Spinal cord (tissue), 10 donors: ENCODE measurements around the gene EIF4A3. TPM values are rescaled to one million over a fixed set of nuclear protein-coding genes. Genes with fewer than 3 reads are reported as not detected.

Experiments used
- DNase-seq, 6 donors: peaks; one replicate each; pipeline versions ENCODE4 v3.0.0 to v3.0.0-alpha.2; 2013 to 2015; ENCODE audit warnings: low spot score in 6 of 6, low read depth in 4 of 6
- H3K27ac ChIP-seq: one replicate; pipeline ENCODE4 v1.5.1; 2013; ENCODE audit warnings: low read depth, low read length, control low read depth
- H3K27me3 ChIP-seq: one replicate; pipeline ENCODE4 v1.6.1; 2013; ENCODE audit warnings: low read length; ENCODE audit not compliant: control insufficient read depth, insufficient read depth
- H3K36me3 ChIP-seq: one replicate; pipeline ENCODE4 v1.6.1; 2013; ENCODE audit warnings: low read length; ENCODE audit not compliant: control insufficient read depth, insufficient read depth
- H3K4me1 ChIP-seq: one replicate; pipeline ENCODE4 v1.6.1; 2013; ENCODE audit warnings: low read length; ENCODE audit not compliant: control insufficient read depth, insufficient read depth
- H3K4me3 ChIP-seq: one replicate; pipeline ENCODE4 v1.5.1; 2013; ENCODE audit warnings: low read depth, low read length, control low read depth
- H3K9me3 ChIP-seq: one replicate; pipeline ENCODE4 v1.6.1; 2013; ENCODE audit warnings: low read length; ENCODE audit not compliant: control insufficient read depth, insufficient read depth
- WGBS: methylation state at CpG from one replicate; pipeline ENCODE4 v1.1.5; 2013; ENCODE audit warnings: missing lambda C conversion rate; ENCODE audit not compliant: insufficient coverage; 5-methylcytosine and 5-hydroxymethylcytosine counted together
- polyA plus RNA-seq, 2 donors: library from polyadenylated mRNA; unstranded; fragments of 120-200 nt; gene quantifications; one replicate each; pipeline ENCODE4 v1.2.1, GENCODE V29; 2013; ENCODE audit not compliant: insufficient read length in 2 of 2
- total RNA-seq, 2 donors: library from RNA; depleted of rRNA in 1 of 2; stranded (reverse); fragments of 120-200 nt in 1 of 2; fragments of >200 nt in 1 of 2; gene quantifications; one replicate each; pipeline versions ENCODE4 v1.2.3 to v1.2.4, GENCODE V29; 2013 to 2014
- donor health status: healthy.

The EIF4A3 gene
- total and polyA plus RNA-seq, 4 donors, result 63.4 to 107 (median 97.9) TPM

- 82% methylated on average over 17 of the region's 21 CpGs for WGBS
- Histone ChIP-seq H3K27ac (no peak overlapping the region), H3K27me3 (no peaks in the 10 kb centered on the region), H3K4me3 (no peak overlapping the region), H3K9me3 (no peaks in the 10 kb centered on the region), H3K4me1 (no peaks in the 10 kb centered on the region), H3K36me3 (no peaks in the 10 kb centered on the region)
- DNase-seq, result no peak
Observed at GRCh38 chr17:80177986-80178595, 31.2 kb upstream of the EIF4A3 start.

DNA sequence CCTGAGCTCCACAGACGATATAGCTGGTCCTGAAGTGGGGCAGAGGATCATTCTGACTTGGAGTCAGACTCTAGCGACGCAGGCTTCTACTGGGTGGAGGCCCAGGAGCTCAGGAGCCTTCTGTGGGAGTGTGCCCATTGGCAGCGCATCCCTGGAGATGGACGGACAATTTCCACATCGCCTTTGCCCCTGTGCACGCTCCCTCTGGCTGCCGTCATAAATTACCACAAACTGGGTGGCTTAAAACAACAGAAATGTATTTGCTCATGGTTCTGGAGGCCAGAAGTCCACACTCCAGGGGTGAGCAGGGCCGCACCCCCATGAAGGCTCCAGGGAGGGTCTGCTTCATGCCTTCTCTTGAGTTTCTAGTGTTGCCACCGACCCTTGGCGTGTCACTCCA lies 29.8 kb upstream of the EIF4A3 start:
- no peak for DNase-seq
- no peaks in the 10 kb centered on the region for H3K27me3 ChIP-seq
- no peaks in the 10 kb centered on the region for H3K36me3 ChIP-seq
- WGBS, result 86% methylated on average over 11 of the region's 11 CpGs
- no peak overlapping the region for H3K27ac ChIP-seq
- no peak overlapping the region for H3K4me3 ChIP-seq
- H3K9me3 ChIP-seq, result no peaks in the 10 kb centered on the region
- no peaks in the 10 kb centered on the region for H3K4me1 ChIP-seq

GRCh38 chr17:80173916-80174315 lies 27.0 kb upstream of the EIF4A3 start:
- H3K4me1 ChIP-seq, result peaks cover 8% of the 10 kb centered on the region
- H3K27ac ChIP-seq, result no peak overlapping the region
- H3K4me3 ChIP-seq, result no peak overlapping the region
- WGBS, result no CpG with 5 or more reads among the region's 6 CpGs
- H3K36me3 ChIP-seq, result no peaks in the 10 kb centered on the region
- no peaks in the 10 kb centered on the region for H3K27me3 ChIP-seq
- no peak for DNase-seq
- no peaks in the 10 kb centered on the region for H3K9me3 ChIP-seq

DNA sequence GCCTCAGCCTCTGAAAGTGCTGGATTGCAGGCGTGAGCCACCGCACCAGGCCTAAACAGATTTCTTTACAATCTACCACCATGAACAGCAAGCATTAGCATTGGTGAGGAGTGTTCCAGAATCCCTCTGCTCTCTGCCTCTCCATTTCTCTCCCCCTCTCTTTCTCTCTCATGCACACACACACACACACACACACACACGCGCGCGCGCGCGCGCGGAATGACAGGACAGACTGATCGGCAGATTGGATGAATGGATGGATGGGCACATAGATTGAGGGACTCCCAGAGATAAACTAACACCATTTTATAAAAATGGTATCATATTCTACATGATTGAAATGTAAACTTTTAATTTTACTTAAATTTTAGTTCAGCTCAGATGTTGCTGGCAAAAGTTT lies 26.2 kb upstream of the EIF4A3 start:
- Histone ChIP-seq H3K9me3 (no peaks in the 10 kb centered on the region), H3K27me3 (no peaks in the 10 kb centered on the region), H3K27ac (no peak overlapping the region), H3K36me3 (no peaks in the 10 kb centered on the region), H3K4me1 (peaks cover 8% of the 10 kb centered on the region), H3K4me3 (no peak overlapping the region)
- WGBS, result no CpG with 5 or more reads among the region's 12 CpGs
- no peak for DNase-seq

DNA sequence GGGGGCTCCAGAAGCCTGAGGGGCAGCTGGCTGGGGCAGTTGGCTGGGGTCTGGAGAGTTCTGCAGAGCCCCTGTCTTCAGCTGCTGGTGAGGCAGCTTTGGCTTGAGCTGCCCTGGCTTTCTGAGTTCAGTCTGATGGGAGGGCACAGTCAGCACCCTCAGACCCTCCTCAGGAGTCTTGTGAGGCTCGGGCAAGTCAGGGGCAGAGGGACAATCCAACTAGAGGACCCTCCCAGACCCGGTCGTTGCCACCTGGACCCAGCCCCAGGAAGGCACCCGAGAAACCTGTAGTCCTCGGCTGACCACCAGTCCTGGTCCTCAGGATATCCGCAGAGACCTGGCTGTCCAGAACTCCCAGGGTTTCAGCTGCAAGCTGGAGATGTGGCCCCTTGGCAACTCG lies 24.8 kb upstream of the EIF4A3 start:
- DNase-seq, result no peak
- Histone ChIP-seq H3K4me3 (no peak overlapping the region), H3K36me3 (no peaks in the 10 kb centered on the region), H3K27ac (no peak overlapping the region), H3K9me3 (no peaks in the 10 kb centered on the region), H3K27me3 (no peaks in the 10 kb centered on the region), H3K4me1 (peaks cover 8% of the 10 kb centered on the region)
- WGBS, result 89% methylated on average over 7 of the region's 7 CpGs

GRCh38 chr17:80169784-80170500 lies 23.0 kb upstream of the EIF4A3 start, which contains the start of gene CARD14:
CARD14 (plus strand) TSS chr17:80170030; CDS start chr17:80181439, 11,409 bp downstream.
- DNase-seq, result no peak
- WGBS, result 74% methylated on average over 17 of the region's 19 CpGs
- peak within 1 kb of the TSS; percentile 25 for H3K27ac ChIP-seq
- no peaks in the 10 kb centered on the region for H3K27me3 ChIP-seq
- H3K4me3 ChIP-seq, result no peak within 1 kb of the TSS
- no peaks in the 10 kb centered on the region for H3K9me3 ChIP-seq
- no peaks in the 10 kb centered on the region for H3K36me3 ChIP-seq
- H3K4me1 ChIP-seq, result peaks cover 8% of the 10 kb centered on the region

DNA sequence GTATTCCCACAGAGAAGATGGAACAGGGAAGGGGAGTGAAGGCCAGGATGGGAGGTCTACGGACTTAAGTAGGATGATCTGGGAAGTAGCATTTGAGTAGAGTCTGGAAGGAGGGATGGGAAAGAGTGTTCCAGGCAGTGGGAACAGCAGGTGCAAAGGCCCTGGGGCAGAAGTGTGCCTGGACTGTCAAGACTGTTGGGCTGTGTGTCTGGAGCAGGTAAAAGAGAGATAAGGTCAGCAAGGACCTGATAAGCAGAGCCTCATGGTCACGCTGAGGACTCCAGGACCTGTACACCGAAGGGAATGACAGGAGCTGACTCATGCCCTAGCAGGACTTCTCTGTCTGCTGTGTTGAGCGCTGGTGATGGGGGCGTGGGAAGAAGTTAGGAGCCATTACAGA lies 22.2 kb upstream of the EIF4A3 start:
- no peaks in the 10 kb centered on the region for H3K36me3 ChIP-seq
- no peaks in the 10 kb centered on the region for H3K9me3 ChIP-seq
- DNase-seq, result no peak
- no peaks in the 10 kb centered on the region for H3K27me3 ChIP-seq
- H3K4me1 ChIP-seq, result peaks cover 8% of the 10 kb centered on the region
- WGBS, result 98% methylated on average over 5 of the region's 5 CpGs
- no peak overlapping the region for H3K27ac ChIP-seq
- no peak overlapping the region for H3K4me3 ChIP-seq

DNA sequence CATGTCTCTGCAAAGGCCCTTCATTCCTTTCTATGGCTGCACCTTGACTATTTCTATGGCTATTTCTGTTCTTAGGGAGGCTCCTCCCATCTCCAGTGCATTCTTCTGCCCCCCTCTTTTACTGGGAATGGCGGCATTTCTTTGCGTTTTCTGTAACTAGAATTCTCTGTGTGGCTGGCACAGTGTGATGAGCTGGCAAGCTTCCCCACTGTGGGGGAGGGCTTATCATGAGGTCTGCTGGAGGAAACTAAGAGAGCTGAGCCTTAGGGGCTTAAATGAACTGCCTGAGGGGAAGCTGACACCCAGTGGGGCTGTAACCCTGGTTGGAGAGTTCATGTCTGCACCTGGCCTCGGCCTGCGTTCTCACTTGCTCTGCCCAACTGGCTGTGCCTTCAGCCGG lies 21.4 kb upstream of the EIF4A3 start:
- WGBS, result 75% methylated on average over 3 of the region's 5 CpGs
- peaks cover 8% of the 10 kb centered on the region for H3K4me1 ChIP-seq
- no peaks in the 10 kb centered on the region for H3K36me3 ChIP-seq
- DNase-seq, result peak in 1 of 6 donors; percentile 52
- no peak overlapping the region for H3K4me3 ChIP-seq
- no peak overlapping the region for H3K27ac ChIP-seq
- H3K9me3 ChIP-seq, result no peaks in the 10 kb centered on the region
- H3K27me3 ChIP-seq, result no peaks in the 10 kb centered on the region

GRCh38 chr17:80166446-80166845 lies 19.5 kb upstream of the EIF4A3 start:
- no peak for DNase-seq
- no peaks in the 10 kb centered on the region for H3K9me3 ChIP-seq
- 90% methylated on average over 5 of the region's 6 CpGs for WGBS
- no peak overlapping the region for H3K27ac ChIP-seq
- no peaks in the 10 kb centered on the region for H3K36me3 ChIP-seq
- peaks cover 8% of the 10 kb centered on the region for H3K4me1 ChIP-seq
- no peak overlapping the region for H3K4me3 ChIP-seq
- no peaks in the 10 kb centered on the region for H3K27me3 ChIP-seq

DNA sequence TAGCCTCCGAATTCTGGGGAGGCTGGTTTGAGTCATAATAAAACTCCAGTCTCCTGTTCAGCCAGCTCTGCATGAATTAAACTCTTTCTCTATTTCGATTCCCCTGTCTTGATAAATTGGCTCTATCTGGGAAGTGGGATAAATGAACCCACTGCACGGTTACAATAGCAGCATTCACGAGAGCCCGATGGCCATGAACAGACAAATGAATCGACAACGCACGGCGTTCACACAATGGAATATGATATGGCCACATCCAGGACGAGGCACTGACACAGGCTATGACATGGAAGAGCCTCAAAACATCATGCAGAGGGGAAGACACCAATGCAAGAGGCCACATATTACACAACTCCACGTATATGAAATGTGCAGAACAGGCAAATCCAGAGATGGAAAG lies 17.3 kb upstream of the EIF4A3 start:
- Histone ChIP-seq H3K36me3 (no peaks in the 10 kb centered on the region), H3K27me3 (no peaks in the 10 kb centered on the region), H3K4me3 (no peak overlapping the region), H3K27ac (no peak overlapping the region), H3K9me3 (no peaks in the 10 kb centered on the region), H3K4me1 (peaks cover 4% of the 10 kb centered on the region)
- peak in 2 of 6 donors; percentile 15 to 38 for DNase-seq
- WGBS, result 67% methylated on average over 10 of the region's 11 CpGs
